Suppressor macrophage treated with lipopolysaccharide for 1 hour (primary cell): ENCODE measurements around the gene SMYD2.

Experiments used
- DNase-seq, 3 donors: peaks; one replicate each; pipeline ENCODE4 v3.0.0-alpha.2; 2020 to 2022

Gene SMYD2

DNA sequence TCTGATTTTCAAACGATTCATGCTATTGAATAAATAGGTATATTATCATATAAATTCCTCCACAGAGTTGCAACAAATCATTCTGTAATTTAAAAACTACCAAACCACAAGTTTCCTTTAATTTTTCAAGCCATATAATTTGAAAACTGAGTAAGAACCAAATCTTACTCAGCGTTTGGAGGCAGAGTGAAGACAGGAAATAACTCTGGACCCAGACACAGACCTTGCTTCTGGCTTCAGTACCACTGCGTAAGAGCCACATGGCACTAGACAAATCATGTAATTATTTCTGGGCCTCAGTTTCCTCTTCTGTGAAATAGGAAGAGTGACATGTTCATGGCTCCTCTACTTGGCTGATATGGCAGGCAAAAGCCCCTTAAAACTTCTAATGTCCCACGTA, 82.4 kb downstream of the SMYD2 start:
- no peak for DNase-seq

DNA sequence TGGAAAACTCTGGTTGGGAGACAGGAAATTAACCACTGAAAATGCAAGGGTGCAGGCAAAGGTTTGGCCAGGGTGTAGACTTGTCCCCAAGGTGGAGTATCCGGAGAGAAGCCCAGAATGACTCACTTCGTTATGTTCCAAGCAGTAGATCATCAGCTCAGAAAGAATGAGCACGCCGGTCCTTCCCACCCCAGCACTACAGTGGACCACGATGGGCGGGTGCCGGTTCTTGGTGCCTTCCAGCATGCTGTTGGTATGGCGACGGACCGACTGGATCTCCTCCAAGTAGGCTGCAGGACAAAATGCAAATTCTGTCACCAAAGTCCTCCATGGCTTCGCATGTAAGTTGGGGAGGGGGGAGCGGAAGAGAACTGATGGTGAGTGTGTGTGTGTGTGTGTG, 83.4 kb downstream of the SMYD2 start:
- DNase-seq = no peak

DNA sequence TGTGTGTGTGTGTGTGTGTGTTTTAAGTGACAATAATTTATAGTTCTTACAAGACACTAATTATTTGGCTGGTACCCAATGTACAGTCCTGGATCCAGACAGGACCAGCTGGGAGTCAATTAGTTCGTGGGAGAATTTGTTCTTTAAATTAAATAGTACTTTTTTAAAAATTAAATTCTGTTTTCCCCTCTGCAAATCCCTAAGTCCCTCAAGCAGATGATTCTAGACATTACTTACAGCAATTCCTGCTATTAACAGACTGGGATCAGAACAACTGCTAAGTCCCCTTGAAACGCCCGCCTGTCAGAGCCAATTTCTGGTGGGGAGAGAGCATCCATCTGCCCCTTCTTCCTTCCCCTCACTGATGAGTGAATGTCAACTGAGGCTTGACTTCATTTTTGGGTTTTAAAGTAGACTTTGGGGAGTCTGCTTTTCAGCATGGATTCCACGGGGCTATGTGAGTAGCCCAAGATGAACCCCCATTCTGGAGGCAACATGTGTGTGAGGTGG, 83.9 kb downstream of the SMYD2 start:
- DNase-seq = no peak

DNA sequence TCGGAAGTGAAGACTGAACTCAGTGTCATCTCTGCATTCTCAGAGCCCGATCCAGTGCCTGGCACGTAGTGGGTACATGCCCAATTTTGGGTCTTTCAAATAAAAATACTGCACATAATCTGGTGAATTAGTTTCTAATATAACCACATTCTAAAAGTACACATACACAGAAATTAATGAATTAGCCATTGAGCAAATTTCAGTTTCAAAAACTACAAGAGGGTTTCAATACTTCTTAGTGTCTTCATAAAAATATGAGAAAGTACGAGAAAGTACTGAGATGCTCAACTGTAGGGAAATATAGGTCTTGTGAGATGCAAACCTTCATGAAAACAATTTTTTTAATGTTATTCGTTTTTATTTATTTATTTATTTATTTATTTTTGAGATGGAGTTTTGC, 86.9 kb downstream of the SMYD2 start:
- DNase-seq = no peak

DNA sequence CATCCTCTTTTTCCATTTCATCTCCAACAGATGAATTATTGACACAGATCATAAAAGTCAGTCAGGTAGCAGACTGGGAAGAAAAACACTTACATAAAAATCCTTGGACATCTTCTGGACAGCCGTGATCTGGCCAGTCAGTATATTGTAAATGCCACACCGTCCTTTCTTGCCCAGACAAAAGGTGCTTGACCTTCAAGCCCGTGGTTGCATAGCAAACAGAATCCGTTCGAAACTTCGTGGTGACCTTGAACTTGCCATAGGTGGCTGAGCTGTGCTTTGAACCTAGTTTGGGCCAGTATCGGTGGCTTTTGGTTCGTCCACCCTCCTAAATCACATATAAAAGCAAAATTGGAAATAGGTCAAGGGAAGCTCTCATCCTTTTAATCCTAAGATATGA, 88.4 kb downstream of the SMYD2 start:
- DNase-seq = no peak

DNA sequence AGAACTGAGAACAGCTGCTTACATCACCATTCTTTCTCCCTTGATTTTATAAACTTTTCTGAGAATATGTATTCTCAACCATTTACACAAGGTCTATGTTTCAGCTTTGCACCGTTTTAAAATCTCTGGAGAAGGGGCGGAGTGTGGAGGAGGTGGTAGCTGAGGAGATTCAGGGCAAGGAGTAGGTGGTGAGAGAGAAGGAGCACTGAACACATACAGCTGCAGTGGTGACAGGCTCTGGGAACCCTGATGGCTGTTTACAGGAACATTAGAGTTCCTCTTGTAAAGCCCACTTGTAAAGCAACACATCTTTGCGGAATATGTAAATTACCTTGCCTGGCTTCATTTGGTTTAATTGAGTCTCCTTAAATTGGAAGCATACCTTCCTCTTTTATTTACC, 89.7 kb downstream of the SMYD2 start:
- no peak for DNase-seq

DNA sequence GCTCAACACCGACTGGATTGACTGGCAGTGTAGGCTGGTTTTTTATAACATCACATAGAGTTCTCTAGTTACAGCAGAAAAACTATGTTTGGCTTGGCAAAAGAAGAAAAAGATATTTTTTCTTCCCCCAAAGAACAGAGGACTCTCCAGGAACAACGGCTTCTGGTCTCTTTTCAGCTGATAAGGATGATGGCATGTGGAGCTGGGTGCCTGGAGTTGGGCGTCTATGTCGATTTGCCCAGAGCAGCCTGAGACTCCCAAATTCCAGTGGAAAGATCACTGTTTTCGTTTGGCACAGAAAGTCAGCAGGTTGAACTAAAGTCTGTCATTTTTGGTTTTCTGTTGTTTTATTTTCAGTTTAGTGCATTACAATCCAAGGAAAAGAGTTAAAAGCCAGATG, 91.1 kb downstream of the SMYD2 start:
- DNase-seq = no peak

DNA sequence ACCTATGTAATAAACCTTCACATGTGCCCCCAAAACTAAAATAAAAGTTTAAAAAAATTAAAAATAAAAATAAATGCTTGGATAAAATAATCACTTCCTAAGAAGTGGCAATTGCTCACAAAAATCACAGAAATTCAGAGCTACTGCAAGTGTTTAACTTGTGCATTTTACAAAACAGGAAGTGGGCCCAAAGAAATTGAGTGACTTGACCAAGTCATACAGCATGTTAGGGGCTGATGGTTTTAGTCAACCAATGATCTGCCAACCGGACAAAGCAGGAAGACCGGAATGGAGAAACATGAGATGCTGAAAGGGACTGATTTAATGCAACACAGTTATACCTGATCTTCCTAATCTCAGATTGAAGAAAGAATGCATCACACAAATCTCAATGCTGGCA, 96.5 kb downstream of the SMYD2 start:
- peak in 1 of 3 donors; percentile 5 for DNase-seq

DNA sequence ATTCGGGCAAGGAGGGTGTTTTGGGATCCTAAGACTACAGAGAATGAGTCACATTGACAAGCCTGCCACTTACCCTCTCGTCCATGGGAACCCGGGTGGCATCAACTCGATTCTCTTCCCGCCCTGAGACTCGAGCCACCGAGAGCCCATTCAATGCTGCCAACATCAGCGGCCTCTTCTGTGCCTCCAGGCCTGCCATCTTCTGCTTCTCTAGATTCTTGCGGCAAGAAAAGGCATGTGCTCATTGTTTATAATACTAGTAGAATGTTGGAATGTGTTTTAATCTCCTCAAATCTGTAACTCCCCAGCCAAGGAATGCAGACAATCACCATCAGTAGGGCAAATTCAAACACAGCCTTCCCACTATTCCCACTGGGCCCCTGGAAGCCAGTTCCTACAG, 96.9 kb downstream of the SMYD2 start:
- no peak for DNase-seq

DNA sequence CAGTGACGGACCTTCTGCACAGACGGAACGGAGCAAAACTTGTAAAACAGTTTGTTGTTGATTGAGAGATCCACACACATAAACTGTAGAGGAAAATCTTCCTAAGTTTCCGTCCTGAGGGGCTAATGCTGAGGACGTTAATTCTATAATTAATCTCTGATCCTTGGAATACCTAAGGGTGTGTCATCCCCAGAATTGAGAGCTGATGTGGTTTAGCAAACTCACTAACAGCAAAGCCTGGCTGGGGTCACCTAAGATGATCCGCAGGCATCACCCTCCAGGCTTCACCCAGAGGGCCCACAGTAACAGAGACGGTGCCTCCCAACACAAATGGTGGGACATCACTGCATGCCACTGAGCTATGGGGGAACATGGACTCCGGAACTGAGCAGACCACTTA, 97.5 kb downstream of the SMYD2 start:
- no peak for DNase-seq

DNA sequence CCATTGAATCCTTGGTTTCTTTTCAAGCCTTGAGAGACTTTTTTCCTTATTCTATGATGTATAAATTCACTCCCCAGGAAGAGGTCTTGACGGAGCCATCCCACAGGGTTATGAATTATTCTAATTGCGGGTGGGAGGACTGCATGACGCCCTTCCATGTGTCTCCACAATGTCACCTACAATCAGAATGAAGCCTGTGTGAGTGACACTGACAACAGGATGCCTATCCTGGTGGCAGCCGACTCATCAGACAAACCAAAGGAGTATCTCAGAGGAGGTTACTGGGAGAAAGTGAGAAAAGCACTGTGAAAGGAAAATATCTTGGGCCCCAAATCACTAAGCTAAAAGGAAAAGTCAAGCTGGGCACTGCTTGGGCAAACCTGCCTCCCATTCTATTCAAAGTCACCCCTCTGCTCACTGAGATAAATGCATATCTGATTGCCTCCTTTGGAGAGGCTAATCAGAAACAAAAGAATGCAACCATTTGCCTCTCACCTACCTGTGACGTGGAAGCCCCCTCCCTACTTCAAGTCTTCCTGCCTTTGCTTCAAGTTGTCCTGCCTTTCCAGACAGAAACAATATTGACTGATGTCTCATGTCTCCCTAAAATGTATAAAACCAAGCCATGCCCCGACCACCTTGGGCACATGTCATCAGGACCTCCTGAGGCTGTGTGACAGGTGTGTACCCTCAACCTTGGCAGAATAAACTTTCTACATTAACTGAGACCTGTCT, 98.4 kb downstream of the SMYD2 start:
- DNase-seq = no peak

DNA sequence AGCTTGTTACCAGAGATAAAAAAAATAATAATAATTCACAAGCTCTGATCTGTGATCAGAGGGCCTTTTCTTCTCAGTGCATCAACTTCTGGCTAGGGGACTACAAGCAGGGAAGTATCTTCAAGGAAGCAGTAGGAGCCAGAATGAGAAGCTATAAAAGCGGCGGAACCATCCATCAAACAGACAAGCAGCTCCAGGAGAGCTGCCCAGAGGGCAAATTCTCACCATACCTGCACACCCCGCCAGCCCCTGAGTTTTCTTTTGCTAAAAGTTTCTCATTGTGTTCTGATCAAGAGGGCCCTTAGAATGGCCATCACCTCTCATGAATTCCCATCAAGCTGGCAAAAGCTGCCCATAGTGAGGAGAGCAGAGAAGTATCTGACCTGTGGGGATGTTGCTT, 99.4 kb downstream of the SMYD2 start:
- DNase-seq = no peak

DNA sequence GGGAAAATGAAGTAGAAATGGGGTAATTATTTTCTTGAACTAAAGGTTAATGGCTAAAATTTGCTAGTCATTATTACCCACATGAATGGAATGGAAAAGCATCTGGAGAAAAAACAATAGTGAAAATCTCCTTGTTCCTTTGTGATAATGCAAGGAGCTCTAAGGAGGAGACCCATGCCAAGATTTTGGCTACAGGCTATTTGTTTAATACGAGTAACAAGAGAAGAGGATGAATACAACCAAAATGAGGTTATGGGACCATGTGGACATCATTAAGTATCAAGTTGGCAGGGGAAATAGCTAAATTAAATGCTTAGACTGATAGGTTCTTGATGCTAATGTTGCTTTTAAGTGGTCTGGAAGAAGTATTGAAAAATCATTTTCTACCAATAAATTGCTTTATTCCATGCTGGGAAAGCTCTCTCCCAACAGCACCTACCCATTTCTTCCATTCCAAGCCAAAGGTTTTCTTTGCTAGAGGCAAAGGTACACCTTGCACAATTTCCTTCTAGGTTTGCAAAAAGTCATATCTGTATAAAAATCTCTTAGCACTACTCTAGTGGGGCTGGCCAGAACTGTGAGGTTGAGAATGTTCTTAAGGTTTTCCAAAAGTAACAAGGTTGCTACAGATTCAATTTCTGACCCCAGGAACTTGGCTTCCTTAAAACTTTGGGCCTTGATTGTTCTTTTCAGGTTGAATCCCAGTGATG, 100.2 kb downstream of the SMYD2 start:
- DNase-seq = no peak

DNA sequence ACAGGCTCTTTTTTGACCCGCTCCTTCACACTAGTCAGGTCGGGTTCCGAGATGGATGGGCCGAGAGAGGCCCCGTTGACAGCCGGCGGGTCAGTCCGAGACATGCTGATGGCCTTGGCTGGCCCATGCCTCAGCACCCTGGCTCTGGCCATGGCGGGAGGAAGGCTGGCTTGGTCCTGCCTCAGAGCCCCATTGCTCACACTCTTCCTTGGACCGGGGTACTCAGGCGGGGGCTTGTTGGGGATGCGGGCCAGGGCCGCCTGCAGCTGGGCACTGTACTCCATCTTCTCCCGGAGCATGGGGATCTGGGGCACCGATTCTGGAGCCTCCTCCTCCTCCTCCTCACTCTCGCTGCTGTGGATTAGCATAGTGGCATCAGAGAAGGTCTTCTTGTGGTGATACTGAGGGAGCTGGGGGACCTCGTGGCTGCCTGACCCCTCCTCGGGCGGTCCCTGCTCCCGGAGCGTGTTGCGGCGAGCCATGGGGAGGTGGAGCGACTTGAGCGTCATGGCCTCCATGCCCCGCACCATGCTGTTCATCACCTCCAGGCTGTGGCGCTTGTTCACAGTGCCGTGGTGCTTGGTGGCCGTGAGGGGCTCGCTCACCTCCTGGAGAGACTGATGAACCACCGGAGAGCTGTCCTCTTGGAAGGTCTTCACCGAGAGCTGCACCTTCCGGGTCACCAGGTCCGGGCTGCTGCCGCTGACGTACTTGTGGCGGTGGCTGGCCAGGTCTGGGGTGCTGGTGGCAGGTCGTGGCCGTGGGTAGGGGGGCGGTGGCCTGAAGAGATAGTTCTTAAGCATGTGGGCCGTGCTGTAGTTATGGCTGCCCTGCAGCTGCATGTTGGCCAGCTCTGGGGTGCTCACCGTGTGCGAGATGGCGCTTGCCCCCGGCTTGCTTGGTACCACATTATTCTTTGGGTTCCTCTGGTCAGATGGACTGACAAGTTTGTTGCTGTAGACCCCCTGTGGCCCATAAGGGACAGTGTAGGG, 102.7 kb downstream of the SMYD2 start:
- DNase-seq = no peak

DNA sequence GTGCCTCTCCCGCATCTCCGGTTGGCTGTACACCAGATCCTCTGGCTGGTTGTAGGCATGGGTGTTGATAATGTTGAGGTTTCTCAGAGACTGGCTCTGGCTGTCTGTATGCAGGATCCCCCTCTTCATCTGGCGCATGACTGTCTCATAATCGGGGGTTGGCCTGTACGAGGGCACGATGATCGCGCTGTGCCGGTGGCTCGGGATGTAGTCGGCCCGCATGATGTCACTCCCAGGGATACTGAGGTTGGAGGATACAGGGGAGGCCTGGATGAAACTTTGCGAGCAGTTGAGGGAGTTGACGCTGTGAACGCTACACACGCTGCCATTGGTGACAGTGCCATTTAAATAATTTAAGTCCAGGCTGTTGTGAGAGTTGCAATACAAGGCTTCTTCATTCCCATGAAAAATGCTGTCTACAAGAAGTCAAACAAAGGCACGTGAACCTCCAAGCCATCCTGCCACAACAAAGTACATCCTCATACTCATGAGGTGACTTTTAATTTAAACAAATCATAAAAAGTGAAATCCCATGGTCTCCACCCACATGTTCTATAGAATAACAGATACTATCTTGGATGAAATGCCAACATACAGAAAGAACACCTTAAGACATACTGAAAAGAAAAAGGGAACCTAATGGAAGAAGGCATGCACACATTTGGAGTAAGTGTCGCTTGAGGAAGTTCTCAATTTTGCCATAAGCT, 103.6 kb downstream of the SMYD2 start:
- no peak for DNase-seq

DNA sequence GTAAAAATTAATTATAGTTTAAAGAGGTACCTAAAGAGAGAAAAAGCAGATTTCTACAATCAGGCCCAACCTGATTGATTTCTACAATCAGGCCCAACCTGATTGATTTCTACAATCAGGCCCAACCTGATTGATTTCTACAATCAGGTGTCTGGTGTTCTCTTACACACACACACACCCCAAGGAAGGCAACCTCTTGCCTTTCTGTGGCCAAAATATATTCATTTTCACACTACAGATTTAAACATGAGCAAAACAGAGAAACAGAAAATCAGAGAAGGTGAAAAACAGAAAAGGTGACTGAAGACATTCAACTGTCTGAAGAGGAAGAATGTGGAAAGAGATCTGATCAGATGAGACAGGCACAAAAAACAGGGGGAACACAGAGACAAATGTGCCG, 104.5 kb downstream of the SMYD2 start:
- no peak for DNase-seq

DNA sequence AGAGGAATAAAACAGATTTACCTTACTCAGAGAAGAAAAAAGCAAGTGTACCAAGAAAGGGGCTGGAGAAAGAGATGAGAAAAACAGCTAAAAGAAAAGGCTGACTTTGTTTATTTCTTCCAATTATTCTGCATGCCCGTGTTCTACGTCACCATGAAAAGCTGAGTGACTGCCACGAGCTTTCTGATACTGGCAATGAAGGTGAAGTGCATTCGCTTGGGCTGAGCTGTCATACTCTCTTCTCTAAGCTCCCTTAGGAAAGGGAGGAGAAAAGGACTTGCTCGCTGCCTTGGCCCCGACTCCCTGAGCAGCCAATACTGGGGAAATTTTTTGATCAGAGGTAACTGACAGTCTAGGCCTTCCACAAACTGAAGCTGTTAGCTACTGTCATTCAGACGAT, 105.4 kb downstream of the SMYD2 start:
- no peak for DNase-seq
